ENCODE data around the gene NADK.

DNA sequence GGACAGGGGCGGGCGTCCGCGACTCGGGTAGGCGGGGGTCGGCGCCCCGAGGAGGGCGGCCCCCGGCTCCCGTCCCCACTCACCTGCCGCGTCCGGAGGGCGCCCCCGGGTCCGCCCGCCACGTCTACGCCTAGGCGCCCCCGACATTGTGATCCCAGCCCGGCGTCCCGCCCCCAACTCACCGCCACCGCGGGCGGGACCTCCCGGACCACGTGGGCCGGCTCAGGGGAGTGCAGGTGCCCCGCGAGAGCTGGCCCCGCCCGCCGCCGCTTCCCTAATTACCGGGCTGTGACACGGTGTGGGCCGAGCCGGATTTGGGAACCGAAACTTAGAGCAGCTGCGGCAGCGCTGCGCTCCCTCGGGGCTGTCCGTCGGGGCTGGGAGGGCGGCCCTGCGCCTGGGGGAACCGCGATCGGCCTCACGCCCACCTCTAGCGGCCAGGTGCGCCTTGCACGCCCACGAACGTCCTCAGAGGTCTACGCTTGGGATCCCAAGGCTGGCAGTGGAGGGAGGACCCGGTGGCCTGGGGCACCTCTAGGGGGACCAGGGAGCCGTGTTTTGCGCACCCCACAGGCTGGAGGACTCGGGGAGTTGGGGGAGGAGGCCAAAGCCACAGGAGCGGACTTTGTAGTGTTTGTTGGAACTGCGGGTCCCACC is 521 bp upstream of the NADK start:
- TF ChIP-seq POLR2A (IDR thresholded peaks at IDR 0.05), result peak in 1 of 2 donors; percentile 51
- TF ChIP-seq, protein P1, sequence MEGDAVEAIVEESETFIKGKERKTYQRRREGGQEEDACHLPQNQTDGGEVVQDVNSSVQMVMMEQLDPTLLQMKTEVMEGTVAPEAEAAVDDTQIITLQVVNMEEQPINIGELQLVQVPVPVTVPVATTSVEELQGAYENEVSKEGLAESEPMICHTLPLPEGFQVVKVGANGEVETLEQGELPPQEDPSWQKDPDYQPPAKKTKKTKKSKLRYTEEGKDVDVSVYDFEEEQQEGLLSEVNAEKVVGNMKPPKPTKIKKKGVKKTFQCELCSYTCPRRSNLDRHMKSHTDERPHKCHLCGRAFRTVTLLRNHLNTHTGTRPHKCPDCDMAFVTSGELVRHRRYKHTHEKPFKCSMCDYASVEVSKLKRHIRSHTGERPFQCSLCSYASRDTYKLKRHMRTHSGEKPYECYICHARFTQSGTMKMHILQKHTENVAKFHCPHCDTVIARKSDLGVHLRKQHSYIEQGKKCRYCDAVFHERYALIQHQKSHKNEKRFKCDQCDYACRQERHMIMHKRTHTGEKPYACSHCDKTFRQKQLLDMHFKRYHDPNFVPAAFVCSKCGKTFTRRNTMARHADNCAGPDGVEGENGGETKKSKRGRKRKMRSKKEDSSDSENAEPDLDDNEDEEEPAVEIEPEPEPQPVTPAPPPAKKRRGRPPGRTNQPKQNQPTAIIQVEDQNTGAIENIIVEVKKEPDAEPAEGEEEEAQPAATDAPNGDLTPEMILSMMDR (IDR thresholded peaks at IDR 0.05), result peak in 2 of 6 experiments; percentile 20 to 35

All from adrenal gland (tissue), 5 donors.